HG02938 (cell line): ENCODE results near the gene PARP15.
A peak's percentile ranks its signal among the peaks of the same experiment; 100 is the strongest.
"Not testable (repeated sequence)": the region's sequence is repeated elsewhere in the genome, so short reads cannot be mapped to it uniquely, and the experiment has no call there.

ENCODE experiments used
- ATAC-seq: cut with Tn5 transposase; IDR thresholded peaks from one replicate; pipeline ENCODE4 v1.9.1; 2021; ENCODE audit warnings: mild to moderate bottlenecking, moderate library complexity; ENCODE audit not compliant: unreplicated experiment

PARP15 gene

DNA sequence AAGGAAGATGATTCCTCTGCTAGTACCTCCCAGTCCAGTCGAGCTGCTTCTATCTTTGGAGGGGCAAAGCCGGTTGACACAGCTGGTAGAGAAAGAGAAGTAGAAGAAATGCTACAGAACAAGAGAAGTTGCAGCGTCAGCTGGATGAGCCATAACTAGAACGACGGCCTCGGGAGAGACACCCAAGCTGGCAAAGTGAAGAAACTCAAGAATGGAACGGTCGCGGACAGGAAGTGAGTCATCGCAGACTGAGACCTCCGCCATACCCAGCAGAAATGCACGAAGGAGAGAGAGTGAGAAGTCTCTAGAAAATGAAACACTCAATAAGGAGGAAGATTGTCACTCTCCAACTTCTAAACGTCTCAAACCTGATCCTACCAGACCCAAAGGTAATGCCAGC lies 84.2 kb downstream of the PARP15 start:
- ATAC-seq: no peak

DNA sequence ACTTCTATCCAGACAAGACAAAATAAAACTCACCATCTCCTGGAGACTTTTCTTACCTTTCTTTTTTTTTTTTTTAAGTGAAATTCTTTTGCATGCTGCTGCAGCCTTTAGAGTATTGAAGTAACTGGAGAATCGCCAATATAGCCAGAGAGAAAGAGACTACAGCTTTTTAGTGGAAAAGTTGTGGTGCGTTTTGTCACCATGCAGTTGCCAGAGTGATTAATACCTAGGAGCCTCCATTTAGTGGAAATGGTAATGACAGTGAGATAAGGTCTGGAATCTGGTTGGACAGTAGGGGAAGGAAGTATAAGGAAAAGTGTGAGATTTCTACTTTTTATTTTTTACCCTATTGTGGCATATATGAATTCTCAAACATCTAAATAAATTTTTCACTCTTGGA lies 85.1 kb downstream of the PARP15 start:
- no peak for ATAC-seq

DNA sequence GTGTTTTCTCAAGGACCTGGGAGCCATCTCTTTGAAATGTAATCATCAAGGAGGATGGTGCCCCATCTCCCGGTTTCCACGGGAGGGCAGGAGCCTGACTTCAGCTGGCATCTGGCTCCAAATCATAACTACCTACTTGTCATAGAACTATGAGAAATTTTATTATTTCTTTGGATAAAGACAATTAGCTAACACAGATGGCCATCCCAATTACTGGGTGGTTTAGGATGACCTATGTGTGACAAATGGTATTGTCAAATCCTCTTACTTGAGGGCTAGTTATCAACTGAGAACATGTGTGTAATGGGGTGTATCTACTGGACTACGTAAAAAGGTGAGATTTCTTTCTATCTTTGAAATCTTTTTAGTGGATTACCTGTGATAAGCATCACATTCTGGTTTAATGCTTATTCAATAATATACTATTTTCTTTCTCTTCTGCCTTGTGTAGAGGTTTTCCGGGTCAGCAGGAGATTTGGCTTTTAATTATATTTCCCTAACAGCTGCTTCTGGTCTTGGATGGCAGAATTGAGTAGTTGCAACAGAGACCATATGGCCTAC lies 87.9 kb downstream of the PARP15 start:
- ATAC-seq: no peak

DNA sequence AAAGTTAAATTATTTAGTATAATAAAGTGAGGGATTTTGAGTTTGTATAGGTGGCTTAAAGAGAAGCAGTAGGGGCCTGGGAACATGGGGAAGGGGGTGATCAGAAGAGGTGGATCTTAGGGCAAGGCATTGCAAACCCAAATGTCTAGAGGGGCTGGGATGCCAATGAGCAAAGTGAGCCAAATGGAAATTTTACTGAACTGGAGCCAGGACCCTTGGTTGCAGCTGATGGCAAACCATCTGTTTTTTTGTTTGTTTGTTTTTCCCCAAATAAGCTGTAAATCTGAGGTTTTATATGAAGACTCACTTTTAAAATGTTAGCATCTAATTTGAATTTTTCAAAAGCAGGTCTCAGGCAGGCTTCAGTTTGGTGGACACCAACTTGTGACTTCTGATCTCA lies 88.4 kb downstream of the PARP15 start:
- no peak for ATAC-seq

DNA sequence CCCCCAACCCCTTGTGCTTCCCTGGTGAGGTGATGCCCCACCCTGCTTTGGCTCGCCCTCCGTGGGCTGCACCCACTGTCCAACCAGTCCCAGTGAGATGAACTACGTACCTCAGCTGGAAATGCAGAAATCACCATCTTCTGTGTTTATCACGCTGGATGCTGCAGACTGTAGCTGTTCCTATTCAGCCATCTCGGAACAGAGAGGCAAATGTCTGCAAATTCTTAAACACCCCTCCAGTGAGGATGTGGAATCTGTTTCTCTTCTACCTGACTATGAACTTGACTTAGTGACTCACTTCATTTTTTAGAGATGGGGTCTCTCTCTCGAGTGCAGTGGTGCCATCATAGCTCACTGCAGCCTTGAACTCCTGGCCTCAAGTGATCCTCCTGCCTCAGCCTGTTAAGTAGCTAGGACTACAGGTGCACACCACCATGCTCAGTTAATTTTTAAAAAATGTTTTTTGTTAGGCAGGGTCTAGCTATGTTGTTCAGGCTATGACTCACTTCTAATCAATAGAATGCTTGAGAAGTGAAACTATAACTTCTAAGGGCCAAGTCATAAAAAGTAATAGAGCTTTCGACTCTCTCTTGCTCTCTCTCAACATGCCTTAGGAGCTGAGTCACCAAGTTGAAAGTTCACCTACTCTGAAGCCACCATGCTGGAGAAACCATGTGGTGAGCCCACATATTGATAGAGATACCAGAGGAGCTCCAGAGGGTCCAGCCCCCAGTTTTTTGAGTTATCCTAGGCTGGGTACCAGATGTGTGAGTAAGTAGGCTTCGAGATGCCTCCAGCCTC lies 91.7 kb downstream of the PARP15 start:
- peak; percentile 80 for ATAC-seq

DNA sequence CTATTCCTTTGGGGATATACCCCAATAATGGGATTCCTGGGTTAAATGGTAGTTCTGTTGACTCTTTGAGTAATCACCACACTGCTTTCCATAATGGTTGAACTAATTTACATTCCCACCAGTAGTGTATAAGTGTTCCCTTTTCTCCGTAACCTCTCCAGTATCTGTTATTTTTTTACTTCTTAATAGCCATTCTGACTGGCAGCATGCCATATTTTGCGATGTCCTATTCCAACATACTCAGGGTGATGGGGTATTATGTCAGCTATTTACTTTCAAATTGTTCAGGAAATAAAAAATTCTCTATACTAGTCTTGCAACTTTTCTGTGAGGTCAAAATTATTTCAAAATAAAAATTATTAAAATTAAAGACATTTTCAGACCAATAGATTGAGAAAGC lies 94.1 kb downstream of the PARP15 start:
- ATAC-seq: no peak

DNA sequence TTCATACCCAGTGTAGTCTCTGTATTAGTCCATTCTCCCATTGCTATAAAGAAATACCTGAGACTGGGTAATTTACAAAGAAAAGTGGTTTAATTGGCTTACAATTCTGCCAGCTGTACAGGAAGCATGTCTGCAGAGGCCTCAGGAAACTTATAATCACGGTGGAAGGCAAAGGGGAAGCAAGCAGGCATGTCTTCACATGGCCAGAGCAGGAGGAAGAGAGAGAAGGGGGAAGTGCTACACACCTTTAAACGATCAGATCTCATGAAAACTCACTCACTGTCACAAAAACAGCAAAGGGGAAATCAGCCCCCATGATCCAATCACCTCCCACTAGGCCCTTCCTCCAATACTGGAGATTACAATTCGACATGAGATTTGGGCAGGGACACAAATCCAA lies 96.9 kb downstream of the PARP15 start:
- ATAC-seq: no peak

DNA sequence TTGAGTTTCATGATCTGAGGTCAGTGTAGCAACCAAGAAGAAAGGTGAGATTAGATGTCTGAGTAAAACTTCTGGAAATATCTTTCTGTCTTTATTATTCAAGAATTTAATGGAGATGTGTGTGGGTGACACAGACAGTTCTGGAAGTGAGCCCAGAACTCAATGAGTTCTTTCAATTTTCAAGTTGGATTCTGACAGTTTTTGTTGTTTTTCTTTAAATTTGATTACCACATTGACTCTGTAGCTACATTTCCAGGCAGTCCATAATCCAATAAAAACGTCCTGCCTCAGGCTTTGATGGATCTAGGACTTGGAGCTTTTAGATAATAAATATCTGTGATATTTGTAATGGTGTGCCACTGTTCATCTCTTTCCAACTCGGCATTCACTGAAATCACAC lies 99.3 kb downstream of the PARP15 start:
- ATAC-seq: no peak

DNA sequence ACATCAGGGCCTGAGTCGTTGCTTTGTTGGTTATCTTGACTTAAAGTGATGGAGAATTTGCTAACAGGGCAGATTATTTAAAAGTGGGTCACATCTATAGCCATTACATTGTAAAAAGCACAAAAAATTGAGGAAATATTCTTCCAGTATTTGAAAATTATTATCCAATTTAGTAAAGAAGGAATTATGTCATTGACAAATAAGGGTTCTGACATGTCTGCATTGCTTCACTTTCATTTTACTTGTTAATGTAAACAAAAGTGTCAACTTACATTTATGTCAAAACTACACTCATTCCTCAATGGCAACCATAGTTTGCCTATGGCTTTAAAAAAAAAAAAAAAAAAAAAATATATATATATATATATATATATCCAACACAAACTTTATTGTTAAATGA lies 99.8 kb downstream of the PARP15 start:
- ATAC-seq: no peak

DNA sequence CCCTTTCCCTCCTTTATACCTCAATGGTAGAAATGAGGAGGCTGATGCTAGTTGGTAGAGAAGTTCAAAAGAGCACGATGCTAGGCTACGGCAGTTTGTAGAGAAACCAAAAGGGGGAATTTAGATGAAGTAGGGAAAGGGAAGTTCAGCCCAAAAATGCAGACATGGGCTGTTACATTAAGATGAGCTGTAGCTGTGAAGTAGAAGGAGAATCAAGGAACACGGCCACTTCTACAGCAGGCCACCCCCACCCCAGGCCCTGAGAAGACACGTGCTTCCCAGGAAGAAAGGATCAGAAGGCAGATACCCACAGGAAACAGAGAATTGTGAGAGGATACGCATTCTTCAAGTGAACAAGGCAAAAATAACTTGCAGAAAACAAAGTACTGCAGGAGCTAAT lies 101.1 kb downstream of the PARP15 start:
- ATAC-seq: no peak

DNA sequence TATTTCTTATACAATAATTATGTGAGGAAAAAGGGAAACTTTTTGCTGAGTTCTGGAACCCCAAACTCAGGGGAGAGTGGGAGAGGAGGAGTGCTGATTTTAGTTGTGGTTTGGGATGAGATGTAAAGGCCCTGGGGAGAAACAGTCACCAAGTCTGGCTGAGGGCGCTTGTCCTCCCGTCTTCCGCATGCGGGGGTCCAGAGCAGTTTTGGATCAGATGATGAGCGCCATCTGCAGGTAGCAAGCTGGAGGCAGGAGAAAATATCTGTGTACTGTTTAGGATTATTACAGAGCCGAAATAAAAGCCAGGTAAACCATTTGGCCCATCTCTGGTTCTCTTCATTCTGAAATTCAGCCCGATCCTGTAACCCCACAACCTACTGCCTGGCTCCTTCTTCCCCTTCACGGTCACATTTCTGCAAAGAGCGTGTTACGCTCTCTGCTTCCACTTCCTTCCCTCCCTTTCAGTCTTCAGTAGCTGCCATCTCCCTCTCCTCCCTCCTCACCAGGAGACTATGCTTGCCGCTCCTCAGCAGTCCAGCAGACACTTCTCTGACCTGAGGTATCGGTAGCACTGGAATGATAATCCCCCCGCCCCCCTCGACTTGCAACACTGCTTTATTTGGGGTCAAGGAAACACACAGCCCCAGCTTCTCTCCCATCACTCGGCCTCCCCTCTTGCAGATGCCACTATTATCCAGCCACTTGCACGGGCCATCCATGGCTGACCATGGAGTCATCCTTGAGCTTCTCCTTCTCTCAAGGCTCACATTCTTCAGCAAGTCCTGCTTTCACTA lies 101.8 kb downstream of the PARP15 start:
- no peak for ATAC-seq

DNA sequence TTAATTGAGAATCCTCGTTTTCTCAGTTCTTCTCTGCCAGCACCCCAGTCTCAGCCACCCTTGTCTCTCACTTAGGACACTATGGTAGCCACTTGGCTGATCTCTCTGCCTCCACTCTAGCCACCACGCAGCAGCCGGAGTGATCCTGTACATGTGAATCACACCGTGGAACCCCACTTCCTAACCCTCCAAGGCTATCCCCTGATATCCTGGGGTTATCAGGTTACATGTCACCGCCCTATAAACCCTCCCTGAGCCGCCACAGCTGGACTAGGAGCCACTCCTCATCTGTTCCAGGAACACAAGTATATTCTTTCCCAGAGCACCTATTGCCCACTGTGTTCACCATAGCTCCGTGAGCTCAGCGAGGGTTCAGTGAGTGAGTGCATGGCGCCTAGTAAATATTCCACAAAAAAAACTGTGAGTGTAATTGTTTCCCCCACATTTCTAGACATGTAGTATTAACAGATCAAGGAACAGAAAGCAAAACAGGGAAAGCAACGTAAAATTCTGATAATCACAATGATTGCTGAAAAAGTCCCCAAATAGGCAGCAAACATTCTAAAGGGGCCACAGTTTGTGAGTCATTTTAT lies 102.5 kb downstream of the PARP15 start:
- ATAC-seq: peak; percentile 10

DNA sequence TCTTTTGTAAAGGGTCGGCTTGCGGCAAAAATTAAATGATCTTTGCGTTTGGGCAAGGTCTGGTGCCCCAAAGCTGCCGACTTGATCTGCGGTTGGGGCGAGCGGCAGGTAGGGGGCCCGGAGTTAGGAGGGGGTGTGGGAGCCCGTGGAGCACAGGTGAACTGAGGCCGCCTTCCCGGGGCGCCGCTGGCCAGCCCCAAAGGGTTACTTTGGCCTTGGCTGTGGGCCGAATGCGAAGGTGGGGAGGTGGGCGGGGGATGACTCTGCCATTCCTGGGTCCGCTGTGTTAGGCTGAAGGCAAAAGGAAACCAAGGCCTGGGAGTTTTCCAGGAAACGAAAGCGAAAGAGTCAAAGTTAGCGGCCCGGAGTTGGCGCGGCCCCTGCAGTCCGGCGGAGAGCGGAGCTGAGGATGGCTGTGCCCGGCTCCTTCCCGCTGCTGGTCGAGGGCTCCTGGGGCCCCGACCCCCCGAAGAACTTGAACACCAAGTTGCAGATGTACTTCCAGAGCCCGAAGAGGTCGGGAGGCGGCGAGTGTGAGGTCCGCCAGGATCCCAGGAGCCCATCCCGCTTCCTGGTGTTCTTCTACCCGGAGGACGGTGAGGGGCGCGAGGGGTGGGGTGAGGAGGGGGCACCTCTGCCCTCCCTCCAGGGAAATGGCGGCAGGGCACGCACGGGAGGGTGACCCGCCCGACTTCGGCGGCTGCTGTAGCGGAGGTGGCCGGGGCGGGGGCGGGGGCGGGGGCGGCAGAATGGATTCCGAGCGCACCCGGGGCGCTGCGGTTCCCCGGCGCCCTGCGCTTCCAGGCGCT lies 103.2 kb downstream of the PARP15 start, which contains the start of gene PARP14:
PARP14 (plus strand) TSS at position 365 of the 809 bp plus-strand sequence; CDS start at position 410, 45 bp downstream.
- ATAC-seq: peak; percentile 40

DNA sequence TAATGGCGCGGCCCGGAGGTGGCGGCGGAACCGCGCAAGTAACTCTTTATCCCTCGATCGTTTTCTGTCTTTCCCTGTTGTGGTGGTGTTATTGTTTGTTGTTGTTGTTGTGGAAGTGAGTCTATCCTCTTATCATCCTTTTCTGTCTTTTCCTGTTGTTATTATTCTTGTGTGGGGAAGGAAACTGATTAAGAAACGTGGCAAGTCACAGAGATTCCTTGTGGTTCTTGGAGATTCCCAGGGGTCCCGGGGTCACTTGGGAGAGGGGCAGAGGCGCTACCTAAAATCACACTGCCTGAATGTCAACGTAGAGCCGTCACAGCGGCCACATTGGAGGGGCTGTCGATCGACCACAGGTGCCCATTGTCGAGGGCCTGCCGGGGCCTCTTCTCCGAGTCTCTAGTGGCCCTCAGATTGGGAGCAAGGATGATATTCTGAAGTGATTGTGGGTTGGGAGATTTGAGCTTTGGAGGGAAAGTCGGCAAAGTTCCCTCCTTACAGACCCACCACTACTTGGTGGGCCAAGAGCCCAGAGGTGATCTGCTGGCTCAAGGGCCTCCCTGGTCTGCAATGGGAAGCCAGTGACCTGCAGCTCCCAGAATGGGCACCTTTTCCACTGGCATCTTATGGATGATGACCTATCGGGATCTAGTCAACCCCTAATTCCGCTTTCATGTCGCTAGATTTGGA lies 104.0 kb downstream of the PARP15 start:
- no peak for ATAC-seq

DNA sequence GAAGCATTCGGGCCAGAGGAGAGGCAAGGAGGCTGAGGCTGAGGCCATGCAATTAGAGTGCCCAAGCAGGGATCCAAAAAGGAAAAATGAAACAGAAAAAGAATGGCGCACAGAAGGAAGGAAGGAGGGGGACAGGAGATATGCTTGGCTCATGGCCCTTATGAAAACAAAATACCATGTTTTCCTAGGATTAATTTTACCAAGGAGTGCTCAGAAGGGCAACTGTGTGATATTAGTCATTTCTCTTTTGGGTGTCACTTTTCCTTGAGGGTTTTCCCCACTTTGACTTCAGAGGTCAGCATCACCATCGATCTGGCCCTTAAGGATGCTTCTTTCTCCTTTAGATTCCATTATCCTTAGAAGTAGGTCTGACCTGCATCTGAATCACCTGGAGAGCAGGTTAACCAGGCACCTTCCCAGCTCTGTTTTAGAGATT lies 104.5 kb downstream of the PARP15 start:
- ATAC-seq: no peak

DNA sequence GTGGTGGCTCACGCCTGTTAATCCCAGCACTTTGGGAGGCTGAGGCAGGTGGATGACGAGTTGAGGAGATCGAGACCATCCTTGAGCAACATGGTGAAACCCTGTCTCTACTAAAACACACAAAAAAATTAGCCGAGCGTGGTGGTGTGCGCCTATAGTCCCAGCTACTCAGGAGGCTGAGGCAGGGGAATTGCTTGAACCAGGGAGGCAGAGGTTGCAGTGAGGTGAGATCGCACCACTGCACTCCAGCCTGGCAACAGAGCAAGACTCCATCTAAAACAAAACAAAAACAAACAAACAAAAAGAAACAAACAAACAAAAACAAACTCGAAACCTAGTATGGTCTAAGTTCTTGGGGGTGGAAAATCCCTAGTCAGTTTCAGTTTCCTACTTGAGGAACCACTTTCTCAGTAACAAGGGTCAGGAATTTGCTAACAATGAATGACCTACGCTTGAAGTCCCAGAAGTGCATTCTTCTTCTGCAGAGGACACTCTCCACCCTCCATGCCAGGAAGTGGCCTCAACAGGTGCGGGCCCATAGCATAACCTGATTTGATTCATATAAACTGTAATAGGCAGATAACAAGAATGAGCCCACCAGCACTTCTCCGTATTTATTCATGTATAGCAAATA lies 105.4 kb downstream of the PARP15 start:
- ATAC-seq: not testable (repeated sequence)

DNA sequence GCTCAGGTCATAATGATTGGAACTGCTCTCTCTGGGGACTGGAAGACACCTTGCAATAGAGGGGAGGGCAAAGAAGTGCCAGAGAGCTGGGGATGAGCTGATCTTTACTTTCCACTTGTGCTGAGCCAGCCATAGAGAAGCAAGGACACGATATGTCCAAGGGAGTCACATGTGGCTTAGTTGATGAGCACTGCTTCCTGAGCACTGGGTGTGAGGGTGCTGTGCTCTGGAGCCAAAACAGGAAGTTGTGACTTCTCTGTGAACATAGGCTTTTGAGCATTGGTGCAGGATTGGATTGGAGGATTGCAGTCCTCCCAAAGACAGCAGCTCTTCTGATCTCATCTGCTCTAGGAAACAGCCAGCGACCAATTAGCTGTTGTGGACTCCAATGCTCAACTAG lies 109.8 kb downstream of the PARP15 start:
- no peak for ATAC-seq
